ENCODE measurements around the gene RAB1A.

Gene RAB1A

GRCh38 chr2:65077898-65078297 lies 52.0 kb downstream of the RAB1A start:
- TF ChIP-seq POLR2AphosphoS5 (IDR thresholded peaks at IDR 0.05; ENCODE audit: low read depth, low read length) (no peak; the same call in 1 of the 2 replicates), POLR2A (IDR thresholded peaks at IDR 0.05; ENCODE audit: low read depth, low read length) (no peak; the same call in 1 of the 2 replicates), TAF1 (IDR thresholded peaks at IDR 0.05; ENCODE audit: borderline replicate concordance, low read depth, low read length) (no peak)
- DNase-seq (ENCODE audit: insufficient read length) (no peak), FAIRE-seq (no peak)

DNA sequence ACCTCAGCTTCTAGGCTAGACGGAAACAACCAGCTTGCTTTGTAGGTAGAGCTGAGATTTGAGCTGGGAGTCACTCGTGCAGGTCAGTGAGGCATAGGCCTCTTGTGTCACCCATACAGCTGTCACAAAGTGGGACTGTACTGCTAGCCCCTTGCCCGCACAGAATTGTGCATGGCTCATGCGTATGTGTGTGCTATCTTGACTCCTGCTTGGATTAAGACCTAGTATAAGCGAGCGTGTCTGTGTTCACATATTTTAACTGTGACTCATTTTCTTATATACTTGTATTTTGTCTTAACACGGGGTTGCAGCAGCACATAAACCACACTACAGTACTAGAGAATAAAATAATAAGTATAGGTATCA lies 53.6 kb downstream of the RAB1A start:
- FAIRE-seq (no peak), DNase-seq (ENCODE audit: insufficient read length) (no peak)
- TF ChIP-seq TAF1 (IDR thresholded peaks at IDR 0.05; ENCODE audit: borderline replicate concordance, low read depth, low read length) = no peak
- TF ChIP-seq POLR2A (IDR thresholded peaks at IDR 0.05; ENCODE audit: low read depth, low read length) = no peak
- no peak for TF ChIP-seq POLR2AphosphoS5 (IDR thresholded peaks at IDR 0.05; ENCODE audit: low read depth, low read length)

- DNase-seq (ENCODE audit: insufficient read length) (no peak), FAIRE-seq (no peak)
These were observed 54.1 kb downstream of the RAB1A start for GRCh38 chr2:65075605-65076344.

GRCh38 chr2:65075176-65075575 lies 54.7 kb downstream of the RAB1A start:
- no peak for TF ChIP-seq POLR2AphosphoS5 (IDR thresholded peaks at IDR 0.05; ENCODE audit: low read depth, low read length)
- TF ChIP-seq TAF1 (IDR thresholded peaks at IDR 0.05; ENCODE audit: borderline replicate concordance, low read depth, low read length) = no peak
- no peak for TF ChIP-seq POLR2A (IDR thresholded peaks at IDR 0.05; ENCODE audit: low read depth, low read length)
- no peak for FAIRE-seq
- no peak for DNase-seq (ENCODE audit: insufficient read length)

More at GRCh38 chr2:65075605-65076344, 54.1 kb downstream of the RAB1A start:
- TF ChIP-seq TAF1 (IDR thresholded peaks at IDR 0.05; ENCODE audit: borderline replicate concordance, low read depth, low read length) = no peak
- TF ChIP-seq POLR2A (IDR thresholded peaks at IDR 0.05; ENCODE audit: low read depth, low read length) = no peak

DNA sequence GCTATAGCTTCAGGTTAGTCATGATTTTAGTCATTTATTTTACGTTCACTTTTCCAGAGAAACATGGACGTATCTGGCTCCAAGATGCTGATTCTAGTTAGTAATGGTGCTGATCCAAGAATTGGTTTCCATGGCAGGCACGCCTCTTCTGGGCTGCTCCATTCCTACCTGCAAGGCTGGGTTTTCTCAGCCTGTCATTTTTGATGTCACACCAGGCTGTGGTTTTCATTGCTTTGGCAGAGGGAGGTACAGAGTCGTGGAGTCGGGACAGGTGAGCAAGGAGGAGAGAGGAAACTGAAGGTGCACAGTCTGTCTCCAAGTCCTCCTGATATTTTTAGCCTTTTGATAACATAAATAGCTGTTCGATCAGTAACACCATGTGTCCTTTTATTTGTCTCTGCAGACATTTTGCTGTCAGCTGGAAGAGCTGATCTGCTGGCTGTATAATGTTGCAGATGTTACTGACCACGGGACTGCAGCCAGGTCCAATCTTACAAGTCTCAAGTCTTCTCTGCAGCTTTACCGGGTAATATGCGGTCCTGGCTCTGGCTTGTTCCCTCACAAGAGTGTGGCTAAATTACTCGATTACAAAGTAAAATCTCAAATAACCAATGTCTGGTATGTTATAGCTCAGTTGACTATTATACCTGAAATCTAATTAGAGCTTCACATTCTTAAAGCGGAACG lies 55.9 kb downstream of the RAB1A start:
- TF ChIP-seq POLR2A (IDR thresholded peaks at IDR 0.05; ENCODE audit: low read depth, low read length) (no peak), POLR2AphosphoS5 (IDR thresholded peaks at IDR 0.05; ENCODE audit: low read depth, low read length) (no peak)
- DNase-seq (ENCODE audit: insufficient read length) = no peak
- FAIRE-seq = no peak

DNA sequence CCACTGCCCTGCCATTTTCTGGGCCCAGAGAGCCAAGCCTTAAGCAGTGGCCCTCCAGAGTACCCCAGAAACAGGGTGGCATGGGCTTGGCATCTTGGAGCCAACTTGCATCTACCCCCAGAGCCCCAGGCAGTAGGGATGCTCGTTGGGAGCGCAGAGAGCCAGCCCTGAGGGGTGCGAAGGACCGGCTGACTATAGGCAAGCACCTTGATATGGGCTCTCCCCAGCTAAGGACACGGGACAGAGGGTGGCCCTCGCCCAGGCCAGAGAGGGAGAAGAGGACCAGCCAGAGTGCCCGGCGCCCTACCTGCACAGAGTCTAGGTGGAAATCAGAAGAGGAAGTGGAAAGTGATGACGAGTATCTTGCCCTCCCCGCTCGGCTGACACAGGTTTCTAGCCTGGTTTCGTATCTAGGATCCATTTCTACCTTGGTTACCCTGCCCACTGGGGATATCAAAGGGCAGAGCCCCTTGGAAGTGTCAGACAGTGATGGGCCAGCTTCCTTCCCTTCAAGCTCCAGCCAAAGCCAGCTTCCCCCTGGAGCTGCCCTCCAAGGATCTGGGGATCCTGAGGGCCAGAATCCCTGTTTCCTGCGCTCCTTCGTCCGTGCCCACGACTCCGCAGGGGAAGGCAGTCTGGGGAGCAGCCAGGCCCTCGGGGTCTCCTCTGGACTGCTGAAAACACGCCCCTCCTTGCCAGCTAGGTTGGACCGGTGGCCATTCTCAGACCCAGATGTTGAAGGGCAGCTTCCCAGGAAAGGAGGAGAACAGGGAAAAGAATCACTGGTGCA lies 57.5 kb downstream of the RAB1A start:
- DNase-seq (ENCODE audit: insufficient read length) = no peak
- peak; percentile 60 for FAIRE-seq
- TF ChIP-seq POLR2AphosphoS5 (IDR thresholded peaks at IDR 0.05; ENCODE audit: low read depth, low read length) = no peak
- no peak for TF ChIP-seq TAF1 (IDR thresholded peaks at IDR 0.05; ENCODE audit: borderline replicate concordance, low read depth, low read length)
- TF ChIP-seq POLR2A (IDR thresholded peaks at IDR 0.05; ENCODE audit: low read depth, low read length) = no peak; the same call in 1 of the 2 replicates

GRCh38 chr2:65071499-65072180 lies 58.3 kb downstream of the RAB1A start:
- TF ChIP-seq TAF1 (IDR thresholded peaks at IDR 0.05; ENCODE audit: borderline replicate concordance, low read depth, low read length) (no peak), POLR2A (IDR thresholded peaks at IDR 0.05; ENCODE audit: low read depth, low read length) (no peak), POLR2AphosphoS5 (IDR thresholded peaks at IDR 0.05; ENCODE audit: low read depth, low read length) (no peak)
- DNase-seq (ENCODE audit: insufficient read length) = no peak
- no peak for FAIRE-seq

GRCh38 chr2:65070856-65071255 lies 59.0 kb downstream of the RAB1A start:
- no peak for DNase-seq (ENCODE audit: insufficient read length)
- no peak for FAIRE-seq
- TF ChIP-seq TAF1 (IDR thresholded peaks at IDR 0.05; ENCODE audit: borderline replicate concordance, low read depth, low read length) (no peak), POLR2AphosphoS5 (IDR thresholded peaks at IDR 0.05; ENCODE audit: low read depth, low read length) (no peak), POLR2A (IDR thresholded peaks at IDR 0.05; ENCODE audit: low read depth, low read length) (no peak)

- no peak for DNase-seq (ENCODE audit: insufficient read length)
- TF ChIP-seq POLR2AphosphoS5 (IDR thresholded peaks at IDR 0.05; ENCODE audit: low read depth, low read length) (no peak), TAF1 (IDR thresholded peaks at IDR 0.05; ENCODE audit: borderline replicate concordance, low read depth, low read length) (no peak), POLR2A (IDR thresholded peaks at IDR 0.05; ENCODE audit: low read depth, low read length) (no peak)
- FAIRE-seq = no peak
These were observed 59.6 kb downstream of the RAB1A start for GRCh38 chr2:65070172-65070830.

- FAIRE-seq (no peak), DNase-seq (ENCODE audit: insufficient read length) (no peak)
- TF ChIP-seq TAF1 (IDR thresholded peaks at IDR 0.05; ENCODE audit: borderline replicate concordance, low read depth, low read length) = no peak
These were observed 60.5 kb downstream of the RAB1A start for GRCh38 chr2:65069439-65069824.
